GM21737 (cell line): Measurements from ENCODE around the gene GOLT1B.
"Not testable (repeated sequence)": the region's sequence is repeated elsewhere in the genome, so short reads cannot be mapped to it uniquely, and the experiment has no call there.

Experiments
- ATAC-seq: cut with Tn5 transposase; IDR thresholded peaks from one replicate; pipeline ENCODE4 v1.9.1; 2021; ENCODE audit warnings: mild to moderate bottlenecking, moderate library complexity; ENCODE audit not compliant: unreplicated experiment

The GOLT1B gene

GRCh38 chr12:21501258-21502163 is at the start of gene GOLT1B, which contains the start of gene RECQL:
GOLT1B (plus strand) TSS chr12:21501789; CDS start chr12:21501924, 135 bp downstream.
RECQL (minus strand) TSS chr12:21501635; CDS start chr12:21499570, 2,065 bp downstream.
- peak; percentile 99 for ATAC-seq

- no peak for ATAC-seq
Observed at GRCh38 chr12:21453312-21453852, 48.2 kb upstream of the GOLT1B start.

GRCh38 chr12:21456291-21456780 is 45.3 kb upstream of the GOLT1B start:
- ATAC-seq = no peak

- ATAC-seq = no peak
Observed at GRCh38 chr12:21459474-21459873, 42.1 kb upstream of the GOLT1B start.

GRCh38 chr12:21467334-21467733 is 34.3 kb upstream of the GOLT1B start:
- ATAC-seq = not testable (repeated sequence)

GRCh38 chr12:21471294-21471693 is 30.3 kb upstream of the GOLT1B start:
- ATAC-seq = no peak

- no peak for ATAC-seq
Observed at GRCh38 chr12:21472197-21472823, 29.3 kb upstream of the GOLT1B start.

GRCh38 chr12:21475552-21475951 is 26.0 kb upstream of the GOLT1B start:
- ATAC-seq = no peak

- no peak for ATAC-seq
Observed at GRCh38 chr12:21476949-21477348, 24.6 kb upstream of the GOLT1B start.

GRCh38 chr12:21478756-21479455 is 22.7 kb upstream of the GOLT1B start:
- ATAC-seq = no peak

- no peak for ATAC-seq
Observed at GRCh38 chr12:21483531-21483930, 18.1 kb upstream of the GOLT1B start.

GRCh38 chr12:21485998-21486397 is 15.6 kb upstream of the GOLT1B start:
- ATAC-seq = no peak

GRCh38 chr12:21499765-21500164 is 1.8 kb upstream of the GOLT1B start:
- ATAC-seq = no peak

- ATAC-seq = peak; percentile 7
Observed at GRCh38 chr12:21500786-21501257, 767 bp upstream of the GOLT1B start.

- peak; percentile 6 for ATAC-seq
Observed at GRCh38 chr12:21502164-21502496, 541 bp downstream of the GOLT1B start.

GRCh38 chr12:21502872-21503271 is 1.3 kb downstream of the GOLT1B start:
- ATAC-seq = no peak

- ATAC-seq = no peak
Observed at GRCh38 chr12:21505888-21506287, 4.3 kb downstream of the GOLT1B start.

- no peak for ATAC-seq
Observed at GRCh38 chr12:21507849-21508248, 6.3 kb downstream of the GOLT1B start.

- peak; percentile 90 for ATAC-seq
Observed at GRCh38 chr12:21509768-21510167, 8.2 kb downstream of the GOLT1B start.

- no peak for ATAC-seq
Observed at GRCh38 chr12:21516281-21516680, 14.7 kb downstream of the GOLT1B start.

GRCh38 chr12:21518451-21518850 is 16.9 kb downstream of the GOLT1B start:
- no peak for ATAC-seq
